Thyroid gland (tissue), 4 donors: Measurements from ENCODE around the gene NAV3. TPM values are rescaled to one million over a fixed set of nuclear protein-coding genes. Genes with fewer than 3 reads are reported as not detected.
A peak's percentile ranks its signal among the peaks of the same experiment; 100 is the strongest.

ENCODE experiments used
- DNase-seq, 2 donors: peaks; one replicate each; pipeline ENCODE4 v3.0.0-alpha.2; 2019
- H3K27ac ChIP-seq, 3 donors: fragments of 200-600 bp; sonication (generic); 1 replicate in 2 of 3; 2 replicates in 1 of 3; pipeline ENCODE4 v1.5.1; 2016 to 2019; ENCODE audit warnings: mild to moderate bottlenecking in 1 of 3, moderate library complexity in 1 of 3
- H3K27me3 ChIP-seq: fragments of 200-600 bp; sonication (generic); one replicate; pipeline ENCODE4 v1.5.1; 2019
- H3K36me3 ChIP-seq, 2 donors: fragments of 200-600 bp; sonication (generic); one replicate each; pipeline ENCODE4 v1.5.1; 2016 to 2019
- H3K4me1 ChIP-seq, 2 donors: fragments of 200-600 bp; sonication (generic); one replicate each; pipeline ENCODE4 v1.5.1; 2017 to 2019
- H3K4me3 ChIP-seq, 3 donors: fragments of 200-600 bp; sonication (generic); replicated peaks in 1 of 3; 1 replicate in 2 of 3; 2 replicates in 1 of 3; pipeline ENCODE4 v1.5.1; 2016; ENCODE audit warnings: mild to moderate bottlenecking in 1 of 3
- H3K9me3 ChIP-seq: fragments of 200-600 bp; sonication (generic); one replicate; pipeline ENCODE4 v1.5.1; 2017
- POLR2A ChIP-seq, 2 donors: fragments of 450-650 bp; IDR thresholded peaks; one replicate each; pipeline ENCODE4 v1.6.1; 2017; ENCODE audit warnings: antibody characterized with exemption in 2 of 2, mild to moderate bottlenecking in 2 of 2, moderate library complexity in 1 of 2
- WGBS, 2 donors: methylation state at CpG; one replicate each; pipeline ENCODE4 v1.1.5; 2017; 5-methylcytosine and 5-hydroxymethylcytosine counted together
- intact Hi-C: fragments of 100-400 bp; cut with DNase I; formaldehyde crosslinking; loops from one replicate; pipeline ENCODE4 v1.15.1; 2023
- total RNA-seq, 4 donors: library from RNA; depleted of rRNA; stranded (reverse); fragments of >200 nt; gene quantifications; one replicate each; pipeline ENCODE4 v1.2.3, GENCODE V29; 2016
- TF ChIP-seq, protein P1 (sequence below), 6 experiments: fragments of 200-600 bp in 3 of 6; fragments of 450-650 bp in 3 of 6; sonication (generic) in 3 of 6; IDR thresholded peaks; one replicate each; pipeline ENCODE4 v1.5.1; 2016 to 2019; ENCODE audit warnings: antibody characterized with exemption in 6 of 6, mild to moderate bottlenecking in 2 of 6, inconsistent platforms in 1 of 6, moderate library complexity in 1 of 6

The NAV3 gene
- total RNA-seq, 4 donors from 2014 or later = 5.7 to 21.9 (median 7.6) TPM

DNA sequence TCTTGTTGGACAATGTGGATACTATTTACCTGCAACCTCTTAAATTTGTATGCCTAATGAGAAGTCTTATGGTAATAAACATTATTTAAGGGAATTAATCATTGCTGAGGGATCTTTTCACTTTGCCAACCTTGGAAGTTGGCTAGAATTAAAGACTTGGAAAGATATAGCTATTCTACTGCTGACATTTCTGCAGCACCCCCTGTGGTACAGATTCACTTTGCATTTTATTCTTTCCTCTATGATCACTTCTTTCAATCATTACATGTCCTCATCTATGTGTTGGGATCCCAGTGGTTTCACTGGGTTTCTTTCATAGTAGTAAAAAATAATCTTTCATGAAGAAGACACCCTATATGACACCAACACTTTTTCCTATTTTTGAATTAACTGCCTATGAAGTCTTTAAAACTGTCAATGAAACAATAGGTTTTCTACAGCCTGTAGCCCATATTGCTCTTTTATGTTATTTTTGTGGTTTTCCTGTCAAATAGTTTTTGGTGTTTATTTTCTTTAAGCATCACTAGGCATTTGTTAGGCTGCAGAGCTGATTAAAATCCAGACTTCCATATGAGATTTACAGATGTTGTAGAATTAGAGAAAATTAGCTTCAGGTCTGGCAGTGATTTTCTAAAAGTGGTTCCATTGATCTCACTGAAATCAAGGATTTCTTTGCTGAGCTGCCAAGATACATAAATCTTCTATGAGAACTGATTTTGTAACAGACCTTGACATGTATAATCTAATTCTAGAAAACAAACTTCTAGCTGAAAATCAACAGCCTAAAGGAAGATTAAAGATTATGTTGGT lies 256.1 kb downstream of the NAV3 start:
- H3K4me1 ChIP-seq = no peaks in the 10 kb centered on the region
- TF ChIP-seq, protein P1, sequence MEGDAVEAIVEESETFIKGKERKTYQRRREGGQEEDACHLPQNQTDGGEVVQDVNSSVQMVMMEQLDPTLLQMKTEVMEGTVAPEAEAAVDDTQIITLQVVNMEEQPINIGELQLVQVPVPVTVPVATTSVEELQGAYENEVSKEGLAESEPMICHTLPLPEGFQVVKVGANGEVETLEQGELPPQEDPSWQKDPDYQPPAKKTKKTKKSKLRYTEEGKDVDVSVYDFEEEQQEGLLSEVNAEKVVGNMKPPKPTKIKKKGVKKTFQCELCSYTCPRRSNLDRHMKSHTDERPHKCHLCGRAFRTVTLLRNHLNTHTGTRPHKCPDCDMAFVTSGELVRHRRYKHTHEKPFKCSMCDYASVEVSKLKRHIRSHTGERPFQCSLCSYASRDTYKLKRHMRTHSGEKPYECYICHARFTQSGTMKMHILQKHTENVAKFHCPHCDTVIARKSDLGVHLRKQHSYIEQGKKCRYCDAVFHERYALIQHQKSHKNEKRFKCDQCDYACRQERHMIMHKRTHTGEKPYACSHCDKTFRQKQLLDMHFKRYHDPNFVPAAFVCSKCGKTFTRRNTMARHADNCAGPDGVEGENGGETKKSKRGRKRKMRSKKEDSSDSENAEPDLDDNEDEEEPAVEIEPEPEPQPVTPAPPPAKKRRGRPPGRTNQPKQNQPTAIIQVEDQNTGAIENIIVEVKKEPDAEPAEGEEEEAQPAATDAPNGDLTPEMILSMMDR (IDR thresholded peaks at IDR 0.05) = no peak
- TF ChIP-seq POLR2A (IDR thresholded peaks at IDR 0.05) = no peak
- H3K27ac ChIP-seq = no peak overlapping the region
- intact Hi-C loops = no loop called here
- DNase-seq = no peak
- no peaks in the 10 kb centered on the region for H3K36me3 ChIP-seq
- H3K4me3 ChIP-seq = no peak overlapping the region
- no peaks in the 10 kb centered on the region for H3K27me3 ChIP-seq
- H3K9me3 ChIP-seq = no peaks in the 10 kb centered on the region

DNA sequence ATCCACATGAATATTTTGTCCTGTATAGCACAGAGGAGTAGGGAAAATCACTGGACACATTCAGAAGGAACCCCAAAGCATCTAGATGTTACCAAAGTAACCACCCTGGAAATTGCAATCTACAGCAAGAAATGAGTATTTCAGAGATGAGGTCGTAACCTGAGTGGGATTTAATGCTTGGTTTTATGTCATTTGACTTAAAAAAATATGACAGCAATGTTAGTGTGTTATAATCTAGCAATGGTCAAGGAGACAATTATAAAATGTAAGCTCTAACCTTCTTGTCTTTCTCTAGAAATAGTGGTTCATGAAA lies 256.6 kb downstream of the NAV3 start:
- no peak overlapping the region for H3K27ac ChIP-seq
- 92% methylated on average over 1 of the region's 1 CpG for WGBS, 2 donors
- H3K27me3 ChIP-seq = no peaks in the 10 kb centered on the region
- H3K4me1 ChIP-seq = no peaks in the 10 kb centered on the region
- TF ChIP-seq, protein P1 (IDR thresholded peaks at IDR 0.05) = no peak
- H3K9me3 ChIP-seq = no peaks in the 10 kb centered on the region
- no peaks in the 10 kb centered on the region for H3K36me3 ChIP-seq
- intact Hi-C loops = no loop called here
- no peak overlapping the region for H3K4me3 ChIP-seq
- DNase-seq = no peak

DNA sequence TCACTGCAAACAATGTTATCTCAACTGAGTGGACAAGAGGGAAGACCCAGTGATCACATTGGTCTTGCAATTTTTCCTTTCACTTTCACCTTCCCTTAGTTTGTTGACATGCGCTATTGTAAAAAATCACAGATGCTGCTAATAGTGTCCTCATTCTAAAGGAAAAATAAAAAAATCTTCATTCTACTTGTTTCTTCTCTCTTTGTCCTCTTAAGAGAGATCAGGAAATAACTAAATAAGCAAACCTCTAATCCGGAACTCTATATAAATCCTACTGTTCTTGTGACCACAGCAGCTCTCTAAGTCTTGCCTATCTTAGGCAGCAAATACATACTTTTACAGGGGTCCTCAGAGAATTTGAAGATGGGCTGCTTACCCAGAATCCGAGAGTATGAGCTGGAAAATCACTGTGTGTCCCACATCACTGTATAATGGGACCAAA lies 257.7 kb downstream of the NAV3 start:
- no peak for DNase-seq
- Histone ChIP-seq H3K4me1 (no peaks in the 10 kb centered on the region), H3K27ac (peak overlapping the region in 1 of 3 donors; percentile 32), H3K9me3 (no peaks in the 10 kb centered on the region), H3K4me3 (no peak overlapping the region), H3K36me3 (no peaks in the 10 kb centered on the region), H3K27me3 (no peaks in the 10 kb centered on the region)
- TF ChIP-seq, protein P1 (IDR thresholded peaks at IDR 0.05) = no peak
- no peak for TF ChIP-seq POLR2A (IDR thresholded peaks at IDR 0.05)
- intact Hi-C loops = no loop called here
- WGBS, 2 donors = 46 to 53% methylated on average over 3 of the region's 3 CpGs

DNA sequence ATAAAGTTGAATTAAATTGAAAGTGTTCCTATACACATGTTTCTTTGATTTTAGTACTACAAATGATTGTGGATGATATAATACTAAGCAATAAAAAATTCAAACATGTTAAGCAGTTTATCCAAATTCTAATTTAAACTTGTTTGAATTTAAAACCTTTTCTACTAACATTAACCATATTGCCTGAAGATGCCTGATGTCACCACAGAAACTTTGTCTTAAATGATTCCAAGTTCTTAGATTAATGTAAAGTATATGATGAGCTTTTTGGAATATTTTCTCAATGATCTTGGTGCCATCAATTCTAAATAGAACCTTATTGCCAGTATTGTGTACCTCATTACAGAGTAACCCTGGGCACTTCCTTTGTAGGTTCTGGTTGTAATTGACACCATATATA lies 259.6 kb downstream of the NAV3 start:
- H3K36me3 ChIP-seq = no peaks in the 10 kb centered on the region
- H3K9me3 ChIP-seq = no peaks in the 10 kb centered on the region
- TF ChIP-seq POLR2A (IDR thresholded peaks at IDR 0.05) = no peak
- TF ChIP-seq, protein P1 (IDR thresholded peaks at IDR 0.05) = no peak
- DNase-seq = no peak
- no peak overlapping the region for H3K4me3 ChIP-seq
- no peaks in the 10 kb centered on the region for H3K4me1 ChIP-seq
- no peaks in the 10 kb centered on the region for H3K27me3 ChIP-seq
- no peak overlapping the region for H3K27ac ChIP-seq
- intact Hi-C loops = no loop called here

DNA sequence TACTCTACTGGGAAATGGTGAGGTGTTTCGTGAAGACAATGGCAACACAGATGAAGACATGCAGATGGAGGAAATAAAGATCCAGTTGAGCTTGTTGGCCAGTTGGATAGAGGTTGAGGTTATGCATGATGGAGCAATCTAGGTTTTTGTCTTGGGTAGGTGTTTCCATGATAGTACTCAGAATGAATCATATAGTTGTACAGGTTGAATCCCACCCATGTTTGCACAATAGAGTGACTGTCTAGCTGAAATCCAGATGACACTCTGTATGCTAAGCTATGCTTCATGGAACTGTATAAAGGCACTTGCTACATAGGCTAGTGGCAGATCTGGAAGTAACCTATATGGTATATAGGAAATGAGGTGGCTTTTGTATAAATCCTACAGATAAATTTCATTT lies 264.9 kb downstream of the NAV3 start:
- Histone ChIP-seq H3K27ac (no peak overlapping the region), H3K36me3 (no peaks in the 10 kb centered on the region), H3K4me3 (no peak overlapping the region), H3K4me1 (no peaks in the 10 kb centered on the region), H3K27me3 (no peaks in the 10 kb centered on the region), H3K9me3 (no peaks in the 10 kb centered on the region)
- intact Hi-C loops = no loop called here
- TF ChIP-seq, protein P1 (IDR thresholded peaks at IDR 0.05) = no peak
- no peak for TF ChIP-seq POLR2A (IDR thresholded peaks at IDR 0.05)
- no peak for DNase-seq
- WGBS, 2 donors = 92 to 96% methylated on average over 1 of the region's 1 CpG
